ENCODE data around the gene TNIP3.

TNIP3 gene

GRCh38 chr4:121129606-121130325, 34.4 kb downstream of the TNIP3 start:
- no peak for DNase-seq

- no peak for DNase-seq
Measured at GRCh38 chr4:121127100-121127499, 37.0 kb downstream of the TNIP3 start.

GRCh38 chr4:121126449-121127006, 37.6 kb downstream of the TNIP3 start:
- DNase-seq, result no peak

GRCh38 chr4:121125498-121125885, 38.6 kb downstream of the TNIP3 start:
- no peak for DNase-seq

- DNase-seq, result no peak
Measured at GRCh38 chr4:121122661-121123060, 41.5 kb downstream of the TNIP3 start.

- DNase-seq, result no peak
Measured at GRCh38 chr4:121119715-121120114, 44.4 kb downstream of the TNIP3 start.

GRCh38 chr4:121118344-121118743, 45.8 kb downstream of the TNIP3 start:
- DNase-seq, result no peak

GRCh38 chr4:121114756-121115155, 49.4 kb downstream of the TNIP3 start:
- DNase-seq, result no peak

- DNase-seq, result no peak
Measured at GRCh38 chr4:121112530-121112929, 51.6 kb downstream of the TNIP3 start.

- no peak for DNase-seq
Measured at GRCh38 chr4:121108557-121108956, 55.6 kb downstream of the TNIP3 start.

GRCh38 chr4:121107507-121107906, 56.6 kb downstream of the TNIP3 start:
- DNase-seq, result no peak

GRCh38 chr4:121100093-121100775, 63.9 kb downstream of the TNIP3 start:
- no peak for DNase-seq

- DNase-seq, result no peak
Measured at GRCh38 chr4:121098266-121098665, 65.9 kb downstream of the TNIP3 start.

GRCh38 chr4:121096629-121097028, 67.5 kb downstream of the TNIP3 start:
- no peak for DNase-seq

- DNase-seq, result no peak
Measured at GRCh38 chr4:121096191-121096590, 67.9 kb downstream of the TNIP3 start.

GRCh38 chr4:121094297-121094966, 69.7 kb downstream of the TNIP3 start:
- no peak for DNase-seq

GRCh38 chr4:121093261-121093660, 70.9 kb downstream of the TNIP3 start:
- no peak for DNase-seq

GRCh38 chr4:121091941-121092340, 72.2 kb downstream of the TNIP3 start:
- no peak for DNase-seq

- no peak for DNase-seq
Measured at GRCh38 chr4:121088867-121089266, 75.3 kb downstream of the TNIP3 start.

Measured in GF-D8 (cell line).